T-cell (primary cell): Measurements from ENCODE around the gene CPNE8. TPM values are rescaled to one million over a fixed set of nuclear protein-coding genes. Genes with fewer than 3 reads are reported as not detected.

Experiments
- ATAC-seq, 4 experiments: fragments of 200-7000 bp in 3 of 4; fragments of 150-1000 bp in 1 of 4; cut with Tn5 transposase; replicated peaks in 1 of 4; 1 replicate in 3 of 4; 2 replicates in 1 of 4; pipeline ENCODE4 v1.10.0; 2021; ENCODE audit warnings: moderate library complexity in 3 of 4, mild to moderate bottlenecking in 2 of 4, moderate number of reproducible peaks in 1 of 4
- CTCF ChIA-PET, 2 donors: fragments of 300-600 bp; sonication (Branson Sonifier 250); formaldehyde crosslinking; loops; one replicate each; lab custom pipeline; 2022; ENCODE audit warnings: antibody characterized with exemption in 2 of 2; lab: Charles Lee
- POLR2A ChIA-PET, 2 donors: fragments of 300-600 bp; sonication (Branson Sonifier 250); formaldehyde crosslinking; loops; one replicate each; lab custom pipeline; 2022; ENCODE audit warnings: antibody characterized with exemption in 2 of 2; lab: Charles Lee
- DNase-seq, 35 experiments: peaks; one replicate each; pipeline versions ENCODE4 v3.0.0 to v3.0.0-alpha.2; 2013 to 2023
- H3K27ac ChIP-seq: one replicate; pipeline ENCODE4 v1.5.1; 2013; ENCODE audit warnings: low read length
- H3K27me3 ChIP-seq, 2 experiments: replicated peaks in 1 of 2; 1 replicate in 1 of 2; 2 replicates in 1 of 2; pipeline versions ENCODE4 v1.6.1 to v1.7.0; 2013; ENCODE audit warnings: low read length in 1 of 2, mixed read lengths in 1 of 2; ENCODE audit not compliant: control insufficient read depth in 2 of 2, insufficient read depth in 2 of 2; ENCODE audit errors: extremely low read depth in 1 of 2
- H3K36me3 ChIP-seq, 2 donors: 1 replicate in 1 of 2; 2 replicates in 1 of 2; pipeline versions ENCODE4 v1.6.1 to v1.7.0; 2013; ENCODE audit warnings: low read length in 1 of 2; ENCODE audit not compliant: control insufficient read depth in 2 of 2, insufficient read depth in 1 of 2; ENCODE audit errors: extremely low read depth in 1 of 2
- H3K4me1 ChIP-seq, 2 experiments: 1 replicate in 1 of 2; 2 replicates in 1 of 2; pipeline versions ENCODE4 v1.6.1 to v1.7.0; 2013; ENCODE audit warnings: low read length in 2 of 2, mixed read lengths in 1 of 2; ENCODE audit not compliant: insufficient read depth in 2 of 2, control insufficient read depth in 1 of 2; ENCODE audit errors: extremely low read depth in 1 of 2
- H3K4me3 ChIP-seq, 2 donors: 1 replicate in 1 of 2; 2 replicates in 1 of 2; pipeline versions ENCODE4 v1.5.1 to v1.7.0; 2013; ENCODE audit warnings: mild to moderate bottlenecking in 2 of 2, low read length in 1 of 2, moderate library complexity in 1 of 2; ENCODE audit not compliant: control insufficient read depth in 1 of 2; ENCODE audit errors: extremely low read depth in 1 of 2
- H3K9me3 ChIP-seq: 2 replicates; pipeline ENCODE4 v1.7.0; 2013
- H3K27ac Mint-ChIP-seq, 2 donors: one replicate each; pipeline ENCODE4 v1.8.0; 2020 to 2021; ENCODE audit warnings: mild to moderate bottlenecking in 2 of 2, mixed read lengths in 2 of 2
- H3K27me3 Mint-ChIP-seq, 2 donors: one replicate each; pipeline ENCODE4 v1.8.0; 2021 to 2022; ENCODE audit warnings: mixed read lengths in 2 of 2
- H3K36me3 Mint-ChIP-seq: one replicate; pipeline ENCODE4 v1.8.0; 2021; ENCODE audit warnings: mixed read lengths
- H3K4me1 Mint-ChIP-seq, 3 donors: one replicate each; pipeline ENCODE4 v1.8.0; 2020 to 2022; ENCODE audit warnings: mixed read lengths in 3 of 3, mild to moderate bottlenecking in 1 of 3
- H3K4me3 Mint-ChIP-seq, 3 donors: one replicate each; pipeline ENCODE4 v1.8.0; 2020 to 2022; ENCODE audit warnings: mild to moderate bottlenecking in 3 of 3, mixed read lengths in 3 of 3, moderate library complexity in 3 of 3
- H3K9me3 Mint-ChIP-seq, 3 donors: one replicate each; pipeline ENCODE4 v1.8.0; 2020 to 2022; ENCODE audit warnings: mixed read lengths in 3 of 3
- WGBS: methylation state at CpG from one replicate; pipeline ENCODE4 v1.1.5; 2013; ENCODE audit warnings: missing lambda C conversion rate; ENCODE audit not compliant: insufficient coverage; 5-methylcytosine and 5-hydroxymethylcytosine counted together
- total RNA-seq, 35 experiments: library from RNA in 6 of 35; stranded (reverse) in 6 of 35; fragments of 120-200 nt in 1 of 35; gene quantifications; one replicate each; pipeline versions ENCODE4 v1.2.1 to v1.2.4 and lab custom pipeline; 2013 to 2026

The CPNE8 gene
- total RNA-seq, 5 donors from 2014 or later (not counting 1 experiment from before 2014, with no cell fraction given), result 1.8 to 6.1 (median 2.3) TPM

DNA sequence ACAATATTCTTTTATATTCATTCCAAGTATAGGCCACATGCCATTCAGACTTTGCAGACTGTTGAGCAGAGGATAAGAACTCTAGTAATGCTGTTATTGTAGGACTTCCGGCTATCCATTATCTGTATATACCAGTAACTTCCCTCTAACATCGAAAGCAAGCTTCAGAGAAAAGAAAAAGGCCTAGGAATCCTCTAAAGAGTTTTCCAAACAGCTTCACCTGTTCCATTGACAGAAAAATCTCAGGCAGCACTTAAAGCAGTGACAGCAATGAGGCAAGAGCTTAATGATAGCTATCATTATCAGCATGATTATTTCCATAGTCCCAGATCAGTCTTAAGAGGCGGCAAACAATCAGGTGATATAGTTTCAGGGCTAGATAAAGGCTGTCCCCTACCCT lies 1.8 kb downstream of the CPNE8 start:
- Histone ChIP-seq H3K27ac (no peak overlapping the region), H3K4me1 (peaks cover 7 to 17% of the 10 kb centered on the region in 2 experiments), H3K9me3 (no peaks in the 10 kb centered on the region), H3K36me3 (no peaks in the 10 kb centered on the region), H3K4me3 (no peak overlapping the region), H3K27me3 (peaks cover 0 to 24% of the 10 kb centered on the region in 2 experiments)
- Mint-ChIP-seq H3K4me3 (peak overlapping the region in 2 of 3 donors; percentile 85 to 93), H3K9me3 (peaks cover 0 to 3% (median 0%) of the 10 kb centered on the region in 3 donors), H3K27ac (peak overlapping the region; percentile 58 to 75), H3K4me1 (peaks cover 17 to 34% (median 27%) of the 10 kb centered on the region in 3 donors), H3K27me3 (peaks cover 10 to 12% of the 10 kb centered on the region in 2 donors), H3K36me3 (no peaks in the 10 kb centered on the region)
- no peak for ATAC-seq
- whole genome bisulfite sequencing, result 40% methylated on average over 1 of the region's 3 CpGs
- DNase-seq, result no peak
- CTCF ChIA-PET, result interaction anchor here (0.5 to 0.8 kb wide), 2 partner anchors 8 to 73 kb away, joined by 3 read pairs; no protein-coding TSS in a partner anchor
- POLR2A ChIA-PET, result interaction anchor here in 1 of 2 donors (1.1 kb wide), 1 partner anchor 12 kb away, joined by 4 read pairs; no protein-coding TSS in a partner anchor

DNA sequence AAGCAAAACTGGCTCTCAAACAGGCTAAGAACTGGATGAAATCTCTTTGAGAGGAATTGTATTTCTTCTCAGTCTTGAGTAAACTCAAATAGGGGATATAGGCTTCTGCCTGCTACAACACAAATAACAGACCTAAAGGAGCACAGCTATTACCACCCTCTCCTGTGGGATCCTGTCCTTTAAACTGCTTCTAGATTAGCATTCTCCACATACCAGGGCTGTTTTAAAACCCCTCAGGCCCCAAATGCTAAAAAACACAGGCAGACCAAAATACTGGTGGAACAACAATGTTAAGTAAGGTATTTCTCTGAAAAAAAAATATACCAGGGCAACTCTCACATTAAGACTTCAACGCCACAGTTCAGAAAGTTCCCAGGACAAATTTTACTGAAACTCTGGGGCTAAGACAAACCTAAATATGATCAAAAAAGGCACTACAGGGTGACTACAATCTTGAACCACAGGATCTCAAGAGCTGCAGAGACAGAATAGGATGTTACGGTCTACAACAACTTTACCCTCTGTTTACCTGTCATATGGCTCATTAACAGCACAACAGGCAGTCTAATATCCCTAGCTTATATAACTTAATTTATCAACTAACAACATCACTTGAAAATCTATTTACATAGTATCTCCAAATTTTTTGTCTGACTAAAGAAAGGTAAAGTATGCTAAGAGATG lies 7.2 kb downstream of the CPNE8 start:
- H3K9me3 ChIP-seq, result no peaks in the 10 kb centered on the region
- H3K9me3 Mint-ChIP-seq, result peaks cover 0 to 3% (median 0%) of the 10 kb centered on the region in 3 donors
- no peak overlapping the region for H3K4me3 Mint-ChIP-seq
- 96% methylated on average over 2 of the region's 2 CpGs for WGBS
- no peak overlapping the region for H3K27ac Mint-ChIP-seq
- no peak overlapping the region for H3K4me3 ChIP-seq
- ATAC-seq, result no peak
- ChIA-PET CTCF (no interaction called here), POLR2A (no interaction called here)
- H3K36me3 ChIP-seq, result no peaks in the 10 kb centered on the region
- peaks cover 2 to 13% (median 4%) of the 10 kb centered on the region in 3 donors for H3K4me1 Mint-ChIP-seq
- H3K36me3 Mint-ChIP-seq, result no peaks in the 10 kb centered on the region
- H3K27ac ChIP-seq, result no peak overlapping the region
- no peak for DNase-seq
- peaks cover 0 to 3% of the 10 kb centered on the region in 2 donors for H3K27me3 Mint-ChIP-seq
- H3K4me1 ChIP-seq, result no peaks in the 10 kb centered on the region
- H3K27me3 ChIP-seq, result no peaks in the 10 kb centered on the region

DNA sequence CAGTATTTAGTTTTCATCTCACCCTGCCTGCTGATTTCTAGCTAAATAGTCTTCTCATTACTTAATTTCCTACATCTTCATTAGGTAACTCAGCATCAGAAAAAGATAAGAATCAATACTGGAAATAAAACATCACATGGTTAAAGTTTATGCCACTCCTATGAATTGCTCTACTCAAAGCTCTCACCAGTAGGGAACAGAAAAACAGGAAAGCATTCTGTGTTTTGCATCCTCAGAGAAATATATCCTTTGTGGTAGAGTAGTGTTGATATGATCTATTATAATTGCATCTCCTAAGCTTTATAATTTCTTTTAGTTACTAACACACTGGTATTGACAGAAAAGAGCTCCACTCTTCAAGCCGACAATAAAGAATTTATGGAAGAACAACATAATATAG lies 9.9 kb downstream of the CPNE8 start:
- ChIA-PET POLR2A (no interaction called here), CTCF (interaction anchor here (0.7 to 0.9 kb wide), 2 partner anchors 8 to 26 kb away, joined by 3 read pairs; no protein-coding TSS in a partner anchor)
- no CpG with 5 or more reads among the region's 1 CpG for WGBS
- Mint-ChIP-seq H3K27ac (no peak overlapping the region), H3K4me3 (no peak overlapping the region), H3K4me1 (peaks cover 2 to 8% (median 4%) of the 10 kb centered on the region in 3 donors), H3K36me3 (no peaks in the 10 kb centered on the region), H3K9me3 (peaks cover 0 to 3% (median 0%) of the 10 kb centered on the region in 3 donors), H3K27me3 (peaks cover 0 to 3% of the 10 kb centered on the region in 2 donors)
- H3K4me3 ChIP-seq, result no peak overlapping the region
- no peak for DNase-seq
- no peak for ATAC-seq
- no peaks in the 10 kb centered on the region for H3K36me3 ChIP-seq
- no peaks in the 10 kb centered on the region for H3K4me1 ChIP-seq
- H3K27me3 ChIP-seq, result no peaks in the 10 kb centered on the region
- H3K27ac ChIP-seq, result no peak overlapping the region
- H3K9me3 ChIP-seq, result no peaks in the 10 kb centered on the region

DNA sequence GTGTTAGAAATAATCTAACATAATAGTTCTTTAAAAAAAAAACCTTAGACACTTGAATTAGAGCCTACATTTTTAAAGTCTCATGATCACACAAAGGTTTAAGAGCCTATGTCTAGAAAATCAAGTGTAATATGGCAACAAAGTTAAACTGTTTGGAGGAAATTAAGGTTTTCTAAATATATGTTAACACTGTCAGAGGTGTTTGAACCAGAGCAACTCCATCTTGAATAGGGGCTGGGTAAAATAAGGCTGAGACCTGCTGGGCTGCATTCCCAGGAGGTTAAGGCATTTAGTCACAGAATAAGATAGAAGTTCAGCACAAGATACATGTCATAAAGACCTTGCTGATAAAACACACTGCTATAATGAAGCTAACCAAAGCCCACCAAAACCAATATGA lies 12.4 kb downstream of the CPNE8 start:
- ATAC-seq (no peak), DNase-seq (no peak)
- ChIA-PET CTCF (no interaction called here), POLR2A (no interaction called here)
- Mint-ChIP-seq H3K36me3 (no peaks in the 10 kb centered on the region), H3K27ac (no peak overlapping the region), H3K9me3 (peaks cover 0 to 8% (median 0%) of the 10 kb centered on the region in 3 donors), H3K4me1 (peaks cover 0 to 6% (median 0%) of the 10 kb centered on the region in 3 donors), H3K27me3 (no peaks in the 10 kb centered on the region), H3K4me3 (no peak overlapping the region)
- H3K27me3 ChIP-seq, result no peaks in the 10 kb centered on the region
- no peaks in the 10 kb centered on the region for H3K4me1 ChIP-seq
- H3K36me3 ChIP-seq, result no peaks in the 10 kb centered on the region
- H3K9me3 ChIP-seq, result no peaks in the 10 kb centered on the region
- no peak overlapping the region for H3K27ac ChIP-seq
- no peak overlapping the region for H3K4me3 ChIP-seq

DNA sequence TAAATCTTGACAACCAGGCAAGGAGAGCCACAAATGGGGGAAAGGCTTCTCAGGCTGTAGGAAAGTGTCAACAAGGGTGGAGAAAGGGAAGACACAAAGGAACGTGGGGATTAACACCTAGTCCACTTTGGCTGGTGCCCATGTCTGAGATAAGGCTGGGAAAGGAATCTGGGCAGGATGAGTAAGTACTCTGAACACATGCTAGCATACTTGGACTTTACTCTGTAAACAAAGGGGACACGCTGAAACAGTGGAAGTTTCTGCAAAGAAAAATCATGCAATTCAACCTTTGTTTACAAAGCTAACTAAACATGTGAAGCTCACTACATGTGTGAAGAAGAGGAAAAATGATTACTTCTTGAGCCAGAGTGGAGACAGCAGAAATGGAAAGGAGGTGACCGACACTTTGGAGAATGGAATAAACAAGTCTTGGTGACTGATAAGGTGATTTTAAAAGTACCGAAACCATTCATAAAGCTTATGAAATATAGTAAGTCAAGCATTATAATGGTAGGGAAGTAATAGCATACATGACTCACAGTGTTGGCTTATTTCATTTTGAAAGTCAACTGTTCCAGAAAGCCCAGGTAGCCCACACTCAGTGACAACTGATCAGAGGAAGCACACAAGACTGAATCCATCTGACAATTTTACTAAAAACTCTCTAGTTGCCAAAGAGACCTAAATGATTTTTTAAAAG lies 13.2 kb downstream of the CPNE8 start:
- no peaks in the 10 kb centered on the region for H3K27me3 Mint-ChIP-seq
- Histone ChIP-seq H3K4me3 (no peak overlapping the region), H3K27me3 (no peaks in the 10 kb centered on the region), H3K27ac (no peak overlapping the region), H3K36me3 (no peaks in the 10 kb centered on the region), H3K9me3 (no peaks in the 10 kb centered on the region), H3K4me1 (no peaks in the 10 kb centered on the region)
- no peaks in the 10 kb centered on the region for H3K36me3 Mint-ChIP-seq
- peaks cover 0 to 8% (median 0%) of the 10 kb centered on the region in 3 donors for H3K9me3 Mint-ChIP-seq
- ChIA-PET CTCF (no interaction called here), POLR2A (no interaction called here)
- peaks cover 0 to 6% (median 0%) of the 10 kb centered on the region in 3 donors for H3K4me1 Mint-ChIP-seq
- ATAC-seq (no peak), DNase-seq (no peak)
- WGBS, result 22% methylated on average over 1 of the region's 4 CpGs
- no peak overlapping the region for H3K27ac Mint-ChIP-seq
- no peak overlapping the region for H3K4me3 Mint-ChIP-seq

DNA sequence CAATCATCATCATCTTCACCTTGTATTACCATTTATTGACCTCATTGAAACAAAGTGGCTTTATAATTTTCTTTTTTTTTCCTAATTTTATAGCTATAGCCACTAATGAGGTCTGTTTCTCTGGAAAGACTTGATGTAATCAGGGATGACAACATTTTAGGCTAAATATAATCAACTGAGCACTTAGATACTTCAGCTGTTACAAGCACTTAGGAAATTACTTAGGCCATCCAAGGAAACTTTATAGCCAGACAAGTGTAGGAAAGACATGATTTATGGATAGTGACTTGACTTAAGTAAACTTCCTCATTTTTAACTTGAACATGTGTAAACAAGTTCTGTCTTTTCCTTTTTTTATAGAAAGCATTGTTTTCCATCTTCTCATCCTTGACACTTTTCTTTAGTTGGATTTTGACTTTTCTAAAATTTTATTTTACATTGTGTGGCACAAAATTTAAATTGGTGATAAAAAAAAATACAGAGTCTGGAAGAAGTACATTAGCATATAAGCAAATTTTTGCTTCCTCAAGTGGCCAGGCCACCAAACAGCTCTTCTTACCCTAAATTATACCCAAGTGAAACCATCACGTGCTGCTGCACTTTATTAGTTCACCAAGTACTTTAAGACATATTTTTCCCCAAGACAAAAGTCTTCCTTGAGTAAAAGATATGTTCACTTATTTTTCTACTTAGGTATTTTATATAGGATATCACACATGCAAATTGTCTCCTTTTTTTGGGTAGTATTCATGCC lies 15.1 kb downstream of the CPNE8 start:
- Mint-ChIP-seq H3K27ac (no peak overlapping the region), H3K4me1 (peaks cover 0 to under 1% (median 0%) of the 10 kb centered on the region in 3 donors), H3K4me3 (no peak overlapping the region), H3K27me3 (no peaks in the 10 kb centered on the region), H3K36me3 (no peaks in the 10 kb centered on the region), H3K9me3 (peaks cover 0 to 8% (median 0%) of the 10 kb centered on the region in 3 donors)
- ChIA-PET POLR2A (no interaction called here), CTCF (no interaction called here)
- Histone ChIP-seq H3K27me3 (no peaks in the 10 kb centered on the region), H3K36me3 (no peaks in the 10 kb centered on the region), H3K27ac (no peak overlapping the region), H3K4me3 (no peak overlapping the region), H3K4me1 (no peaks in the 10 kb centered on the region), H3K9me3 (no peaks in the 10 kb centered on the region)
- DNase-seq (no peak), ATAC-seq (no peak)
- WGBS, result no CpG with 5 or more reads among the region's 1 CpG
